ENCODE measurements around the gene CBX4. TPM values are rescaled to one million over a fixed set of nuclear protein-coding genes. Genes with fewer than 3 reads are reported as not detected.

CBX4 gene
- total RNA-seq, 2 donors from 2014 or later: 8.7 to 9.1 TPM

DNA sequence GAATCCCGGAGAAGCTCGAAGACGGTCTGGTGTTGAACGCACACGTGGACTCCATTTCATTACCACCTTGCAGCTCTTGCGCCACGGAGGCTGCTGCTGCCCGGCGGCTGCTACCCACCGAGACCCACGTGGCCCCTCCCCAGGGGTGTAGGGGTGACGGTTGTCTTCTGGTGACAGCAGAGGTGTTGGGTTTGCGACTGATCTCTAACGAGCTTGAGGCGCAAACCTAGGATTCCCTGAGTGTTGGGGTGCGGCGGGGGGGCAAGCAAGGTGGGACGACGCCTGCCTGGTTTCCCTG lies 1.7 kb upstream of the CBX4 start:
- H3K9me3 Mint-ChIP-seq: no peaks in the 10 kb centered on the region
- peak overlapping the region; percentile 60 for H3K4me3 Mint-ChIP-seq
- H3K36me3 Mint-ChIP-seq (ENCODE audit: low read depth): peaks cover 6% of the 10 kb centered on the region
- peaks cover 13% of the 10 kb centered on the region for H3K27me3 Mint-ChIP-seq
- no peak overlapping the region for H3K27ac Mint-ChIP-seq
- ATAC-seq (replicated peaks): no peak
- peaks cover 6% of the 10 kb centered on the region for H3K4me1 Mint-ChIP-seq

DNA sequence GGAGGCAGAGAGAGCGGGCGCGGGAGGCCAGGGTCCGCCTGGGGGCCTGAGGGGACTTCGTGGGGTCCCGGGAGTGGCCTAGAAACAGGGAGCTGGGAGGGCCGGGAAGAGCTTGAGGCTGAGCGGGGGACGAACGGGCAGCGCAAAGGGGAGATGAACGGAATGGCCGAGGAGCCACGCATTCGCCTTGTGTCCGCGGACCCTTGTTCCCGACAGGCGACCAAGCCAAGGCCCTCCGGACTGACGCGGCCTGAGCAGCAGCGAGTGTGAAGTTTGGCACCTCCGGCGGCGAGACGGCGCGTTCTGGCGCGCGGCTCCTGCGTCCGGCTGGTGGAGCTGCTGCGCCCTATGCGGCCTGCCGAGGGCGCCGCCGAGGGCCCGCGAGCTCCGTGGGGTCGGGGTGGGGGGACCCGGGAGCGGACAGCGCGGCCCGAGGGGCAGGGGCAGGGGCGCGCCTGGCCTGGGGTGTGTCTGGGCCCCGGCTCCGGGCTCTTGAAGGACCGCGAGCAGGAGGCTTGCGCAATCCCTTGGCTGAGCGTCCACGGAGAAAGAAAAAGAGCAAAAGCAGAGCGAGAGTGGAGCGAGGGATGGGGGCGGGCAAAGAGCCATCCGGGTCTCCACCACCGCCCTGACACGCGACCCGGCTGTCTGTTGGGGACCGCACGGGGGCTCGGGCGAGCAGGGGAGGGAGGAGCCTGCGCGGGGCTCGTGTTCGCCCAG lies 1.2 kb upstream of the CBX4 start:
- H3K36me3 Mint-ChIP-seq (ENCODE audit: low read depth): peaks cover 6% of the 10 kb centered on the region
- no peak for ATAC-seq (replicated peaks)
- peaks cover 11% of the 10 kb centered on the region for H3K27me3 Mint-ChIP-seq
- H3K4me3 Mint-ChIP-seq: no peak overlapping the region
- peaks cover 6% of the 10 kb centered on the region for H3K4me1 Mint-ChIP-seq
- no peaks in the 10 kb centered on the region for H3K9me3 Mint-ChIP-seq
- H3K27ac Mint-ChIP-seq: no peak overlapping the region

DNA sequence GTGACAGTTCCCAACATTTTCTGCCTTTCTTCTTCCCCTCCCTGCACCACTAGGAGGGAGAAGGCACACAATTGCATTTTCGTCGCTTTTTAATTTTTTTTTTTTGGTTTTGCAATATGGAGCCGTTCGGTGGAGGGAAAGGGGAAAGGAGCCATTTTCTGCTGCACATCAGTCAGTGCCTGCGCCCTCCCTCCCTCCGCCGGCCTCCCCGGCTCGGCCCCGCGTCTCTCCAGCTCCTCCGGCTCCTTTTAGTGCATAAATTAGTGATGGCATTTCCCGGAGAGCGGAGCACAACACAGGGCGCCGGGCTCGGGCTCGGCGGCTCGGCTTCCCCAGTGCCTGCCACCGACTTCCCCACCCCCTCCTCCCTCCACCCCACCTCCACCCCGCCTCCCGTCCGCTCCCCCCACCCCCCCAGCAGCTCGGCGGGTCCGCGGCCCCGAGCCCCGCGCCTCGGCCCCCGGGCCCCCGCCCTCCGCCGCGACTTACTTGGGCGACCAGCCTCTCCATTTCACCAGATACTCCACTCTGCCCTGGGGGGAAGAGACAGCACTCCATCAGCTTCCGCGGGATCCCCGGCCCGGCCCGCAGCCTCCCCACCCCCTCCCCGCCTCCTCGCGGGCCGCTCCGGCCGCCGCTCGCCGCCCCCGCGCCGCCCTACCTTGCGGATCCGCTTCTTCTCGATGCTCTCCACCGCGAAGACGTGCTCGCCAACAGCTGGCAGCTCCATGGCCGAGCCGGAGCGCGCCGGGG lies 542 bp downstream of the CBX4 start:
- H3K4me1 Mint-ChIP-seq: peaks cover 6% of the 10 kb centered on the region

DNA sequence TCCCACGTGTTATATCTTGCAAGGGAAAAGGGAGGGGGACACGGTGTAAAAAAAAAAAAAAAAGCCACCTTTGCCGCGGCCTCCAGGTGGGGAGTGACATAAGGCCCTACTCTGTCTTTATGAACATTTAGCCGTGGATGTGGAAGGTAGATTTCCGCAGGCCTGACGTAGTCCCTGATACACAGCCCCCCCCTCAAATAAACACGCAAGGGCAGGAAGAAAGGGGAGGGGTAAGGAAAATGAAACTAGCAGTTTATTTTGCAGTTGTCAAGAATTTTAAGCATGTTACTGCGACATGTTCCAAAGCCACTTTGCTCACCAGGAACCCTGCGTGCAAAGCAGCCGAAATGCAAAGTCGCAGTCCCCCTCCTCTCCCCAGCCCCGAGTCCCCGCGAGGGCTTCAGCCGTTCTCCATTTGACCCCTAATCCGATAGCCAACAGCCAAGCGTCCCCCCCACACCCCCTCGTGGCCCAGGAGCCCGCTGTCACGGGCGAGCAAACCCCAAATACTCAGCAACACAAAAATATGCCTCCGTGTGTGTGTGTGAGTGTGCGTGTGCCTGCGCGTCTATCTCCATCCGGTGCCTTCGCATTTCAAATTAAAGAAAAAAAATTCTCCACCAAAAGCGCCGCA lies 1.2 kb downstream of the CBX4 start:
- H3K27ac Mint-ChIP-seq: peak overlapping the region; percentile 64
- no peak for ATAC-seq (replicated peaks)

More for the DNA sequence above, 542 bp downstream of the CBX4 start:
- Mint-ChIP-seq H3K9me3 (no peaks in the 10 kb centered on the region), H3K4me3 (peak overlapping the region; percentile 88), H3K27ac (peak overlapping the region; percentile 64), H3K27me3 (peaks cover 11% of the 10 kb centered on the region), H3K36me3 (ENCODE audit: low read depth) (peaks cover 15% of the 10 kb centered on the region)
- ATAC-seq (replicated peaks): peak; percentile 50

DNA sequence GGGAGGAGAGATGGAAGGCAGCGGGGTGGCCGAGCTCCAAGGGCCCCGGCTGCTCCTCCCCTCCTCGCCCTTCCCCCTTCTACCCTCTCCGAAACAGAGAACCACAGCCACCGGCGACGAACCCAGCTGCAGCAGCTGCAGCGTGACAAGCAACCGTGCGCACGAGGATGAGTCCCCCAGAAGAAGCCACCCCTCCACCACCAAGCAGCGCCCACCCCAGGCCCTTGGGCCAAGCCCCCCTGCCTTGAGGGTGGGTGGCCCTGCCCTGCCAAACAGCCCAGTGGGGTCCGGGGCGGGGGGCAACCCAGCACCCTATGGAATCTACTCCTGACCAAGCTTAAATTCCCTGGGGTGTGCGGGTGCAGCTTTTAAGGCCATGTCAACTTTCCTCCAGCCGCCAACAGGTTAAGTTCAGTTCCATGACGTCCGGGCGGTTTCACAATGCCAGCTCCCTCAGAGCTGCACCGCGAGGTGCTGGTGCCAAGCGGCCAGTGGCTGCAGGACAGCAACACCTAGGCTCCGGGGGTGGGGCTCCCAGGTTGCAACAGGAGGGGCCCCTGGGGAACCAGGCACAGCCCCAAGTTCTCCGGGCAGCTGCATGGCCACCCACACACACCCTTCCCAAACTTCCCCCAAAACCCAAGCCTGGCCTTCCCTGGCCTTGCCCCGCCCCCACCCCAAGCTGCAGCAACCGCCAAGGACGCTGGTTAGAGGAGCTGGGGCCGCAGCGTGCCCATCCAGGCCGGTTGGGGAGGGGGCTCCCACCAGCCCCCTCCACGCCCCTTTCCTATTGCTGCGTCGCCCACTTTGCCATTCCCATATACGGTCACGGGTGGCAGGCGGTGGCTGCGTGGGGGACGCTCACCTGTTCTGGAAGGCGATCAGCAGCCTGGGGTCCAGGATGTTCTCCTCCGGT lies 2.0 kb downstream of the CBX4 start:
- H3K27me3 Mint-ChIP-seq: peaks cover 4% of the 10 kb centered on the region
- H3K4me3 Mint-ChIP-seq: peak overlapping the region; percentile 88
- H3K36me3 Mint-ChIP-seq (ENCODE audit: low read depth): peaks cover 21% of the 10 kb centered on the region
- ATAC-seq (replicated peaks): no peak
- no peaks in the 10 kb centered on the region for H3K9me3 Mint-ChIP-seq
- peak overlapping the region; percentile 64 for H3K27ac Mint-ChIP-seq
- H3K4me1 Mint-ChIP-seq: peaks cover 11% of the 10 kb centered on the region

More for the DNA sequence above, 1.2 kb downstream of the CBX4 start:
- H3K4me3 Mint-ChIP-seq: peak overlapping the region; percentile 88
- peaks cover 20% of the 10 kb centered on the region for H3K36me3 Mint-ChIP-seq (ENCODE audit: low read depth)
- peaks cover 9% of the 10 kb centered on the region for H3K4me1 Mint-ChIP-seq
- H3K27me3 Mint-ChIP-seq: peaks cover 11% of the 10 kb centered on the region
- H3K9me3 Mint-ChIP-seq: no peaks in the 10 kb centered on the region

DNA sequence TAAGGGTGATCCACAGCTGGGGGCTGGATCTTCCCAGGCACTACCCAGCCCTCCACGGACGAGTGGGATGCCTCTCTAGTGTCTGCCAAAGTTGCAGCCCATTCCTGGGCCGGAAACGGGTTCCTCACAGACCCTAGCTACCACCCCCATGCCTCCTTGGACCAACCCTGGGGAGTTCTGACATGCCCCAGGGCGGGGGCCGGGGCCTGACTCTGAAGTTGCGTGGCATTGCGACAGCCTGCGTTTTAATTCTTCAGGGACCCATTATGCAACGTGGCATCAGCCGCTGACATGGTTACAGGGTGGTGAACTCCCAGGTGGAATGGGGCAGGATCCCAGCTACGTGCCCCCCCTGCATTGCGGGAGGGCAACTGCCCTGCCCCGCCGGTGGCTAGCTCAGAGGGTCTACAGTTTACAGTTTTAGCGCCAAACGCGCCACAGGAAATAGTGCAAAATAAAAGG lies 2.7 kb downstream of the CBX4 start:
- Mint-ChIP-seq H3K4me1 (peaks cover 11% of the 10 kb centered on the region), H3K27ac (no peak overlapping the region), H3K4me3 (peak overlapping the region; percentile 38), H3K36me3 (ENCODE audit: low read depth) (peaks cover 21% of the 10 kb centered on the region), H3K27me3 (no peaks in the 10 kb centered on the region), H3K9me3 (no peaks in the 10 kb centered on the region)
- no peak for ATAC-seq (replicated peaks)

DNA sequence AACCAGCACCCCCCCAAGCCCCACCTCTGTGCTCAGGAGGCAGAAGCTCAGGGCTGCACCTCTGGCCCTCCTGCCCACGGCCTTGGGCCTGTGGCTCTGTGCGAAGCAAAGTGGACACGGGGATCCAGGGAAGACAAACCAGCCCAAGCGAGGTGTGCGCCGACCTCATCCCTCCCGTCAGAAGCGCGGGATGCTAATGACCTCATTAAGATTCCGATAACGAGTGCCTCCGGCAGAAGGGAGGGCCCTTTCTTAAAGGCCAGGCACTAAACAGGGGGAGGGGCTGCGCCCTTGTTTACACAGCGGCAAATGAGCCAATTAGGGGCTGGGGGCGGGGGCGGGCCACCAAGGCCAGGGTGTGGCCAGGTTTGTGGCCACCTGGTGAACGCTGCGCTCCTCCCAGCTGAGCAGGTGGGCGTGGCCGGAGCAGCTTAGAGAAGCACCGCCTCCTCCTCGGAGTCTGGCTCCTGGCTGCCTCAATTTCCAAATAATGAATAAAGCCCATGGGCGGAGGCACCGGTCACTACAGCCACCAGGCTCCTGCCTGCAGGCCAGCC lies 3.2 kb downstream of the CBX4 start:
- H3K27me3 Mint-ChIP-seq: no peaks in the 10 kb centered on the region
- no peak overlapping the region for H3K4me3 Mint-ChIP-seq
- no peak for ATAC-seq (replicated peaks)
- H3K27ac Mint-ChIP-seq: no peak overlapping the region
- peaks cover 11% of the 10 kb centered on the region for H3K4me1 Mint-ChIP-seq
- H3K36me3 Mint-ChIP-seq (ENCODE audit: low read depth): peaks cover 21% of the 10 kb centered on the region
- H3K9me3 Mint-ChIP-seq: no peaks in the 10 kb centered on the region

DNA sequence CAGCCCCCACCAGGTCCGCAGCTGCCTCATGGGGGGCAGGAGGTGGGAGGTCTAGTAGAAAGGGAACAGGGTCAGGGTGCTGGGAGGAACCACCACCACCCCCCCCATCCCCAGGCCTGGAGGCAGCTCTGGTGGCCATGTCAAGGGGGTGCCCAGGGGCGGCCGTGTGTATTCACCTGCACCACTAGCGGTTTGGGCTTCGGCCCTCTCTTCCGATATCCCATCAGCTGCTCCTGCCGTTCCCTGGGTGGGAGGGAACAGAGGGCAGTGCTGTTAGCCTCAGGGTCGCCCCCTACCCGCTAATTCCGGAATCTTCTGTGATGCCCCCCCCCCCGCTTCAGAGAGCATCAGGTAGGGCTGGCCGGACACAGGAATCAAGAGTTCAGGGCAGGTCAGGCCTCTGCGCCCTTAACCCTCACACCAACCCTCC lies 3.8 kb downstream of the CBX4 start:
- H3K4me1 Mint-ChIP-seq: peaks cover 11% of the 10 kb centered on the region
- no peak for ATAC-seq (replicated peaks)

DNA sequence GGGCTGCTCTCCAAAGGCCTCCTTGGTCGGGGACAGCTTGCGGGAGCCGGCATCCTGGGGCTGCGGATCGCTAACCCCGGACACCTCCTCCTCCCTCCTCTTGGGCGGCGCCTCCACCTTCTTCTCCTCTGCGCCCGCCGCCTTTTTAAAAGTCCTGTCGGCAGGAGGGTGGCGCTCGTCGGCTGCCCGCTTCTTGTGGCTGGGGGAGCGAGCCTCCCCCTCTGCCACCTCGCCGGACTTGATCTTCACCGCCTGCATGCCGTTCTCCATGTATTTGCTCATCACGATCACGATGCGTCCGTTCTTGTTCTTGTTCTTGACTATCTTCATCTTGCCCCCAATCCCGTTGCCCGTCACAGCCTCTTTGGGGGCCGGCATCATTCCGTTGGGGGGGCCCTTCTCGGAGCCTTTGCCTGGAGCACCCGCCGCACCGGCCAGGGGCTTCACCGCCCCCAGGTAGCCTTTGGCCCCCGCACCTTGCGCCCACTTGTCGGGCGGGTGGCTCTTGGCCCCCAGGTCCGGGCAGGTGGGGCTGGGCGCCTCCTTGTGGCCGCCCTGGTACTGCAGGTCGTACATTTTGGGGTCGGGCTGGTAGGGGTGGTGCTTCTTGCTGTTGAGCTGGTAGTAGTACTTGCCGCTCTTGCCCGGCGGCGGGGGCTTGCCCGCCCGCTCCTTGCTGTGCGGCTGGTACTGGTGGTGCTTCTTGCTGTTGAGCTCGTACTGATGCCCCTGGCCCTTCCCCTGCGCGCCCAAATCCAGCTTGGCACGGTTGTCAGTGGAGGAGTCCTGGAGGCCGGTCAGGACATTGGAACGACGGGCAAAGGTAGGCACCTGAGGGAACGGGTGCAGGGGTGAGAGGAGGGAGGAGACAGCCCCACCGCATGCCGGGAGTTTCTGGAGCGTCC lies 4.4 kb downstream of the CBX4 start:
- Mint-ChIP-seq H3K4me1 (peaks cover 11% of the 10 kb centered on the region), H3K4me3 (no peak overlapping the region), H3K9me3 (no peaks in the 10 kb centered on the region), H3K27ac (no peak overlapping the region), H3K27me3 (no peaks in the 10 kb centered on the region), H3K36me3 (ENCODE audit: low read depth) (peaks cover 21% of the 10 kb centered on the region)
- no peak for ATAC-seq (replicated peaks)

More for the DNA sequence above, 3.8 kb downstream of the CBX4 start:
- Mint-ChIP-seq H3K4me3 (no peak overlapping the region), H3K9me3 (no peaks in the 10 kb centered on the region), H3K27ac (no peak overlapping the region), H3K36me3 (ENCODE audit: low read depth) (peaks cover 21% of the 10 kb centered on the region), H3K27me3 (no peaks in the 10 kb centered on the region)

DNA sequence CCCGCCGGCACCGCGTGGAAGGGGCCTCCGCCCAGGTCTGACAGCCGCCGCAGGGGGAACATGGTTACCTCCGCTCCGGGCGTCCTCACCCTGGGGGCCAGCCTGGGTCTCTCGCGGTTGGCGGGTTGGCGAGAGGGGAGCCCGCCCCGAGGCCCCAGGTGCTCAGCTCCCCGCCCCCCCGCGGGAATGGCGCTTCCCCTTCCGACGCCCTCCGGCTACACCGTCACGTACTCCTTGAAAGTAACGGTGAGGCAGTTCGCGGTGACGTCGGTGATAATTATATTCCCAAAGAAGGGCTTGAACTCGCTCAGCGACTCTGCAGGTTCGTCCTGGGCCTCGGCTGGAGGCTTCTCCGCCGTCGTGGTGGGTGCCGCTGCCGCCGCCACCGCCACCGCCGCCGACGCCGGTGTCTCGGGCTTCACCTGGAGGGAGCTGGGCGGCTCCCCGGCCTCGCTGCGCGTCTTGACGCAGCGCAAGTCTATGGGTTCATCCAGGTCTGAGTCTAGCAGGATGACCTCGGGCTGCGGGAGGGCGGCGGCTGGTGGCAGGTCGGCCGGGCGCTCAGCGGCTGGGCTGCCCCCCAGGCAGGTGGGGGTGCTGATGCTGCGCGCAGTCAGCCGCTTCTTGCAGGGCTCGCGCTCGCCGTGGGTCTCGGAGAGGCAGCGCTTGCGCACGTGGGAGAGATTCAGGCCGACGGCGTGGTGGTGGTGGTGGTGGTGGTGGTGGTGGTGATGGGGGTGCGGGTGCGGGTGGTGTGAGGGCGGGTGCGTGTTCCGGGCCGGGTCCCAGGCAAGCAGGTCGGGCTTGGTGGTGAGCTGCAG lies 5.3 kb downstream of the CBX4 start:
- Mint-ChIP-seq H3K27ac (no peak overlapping the region), H3K36me3 (ENCODE audit: low read depth) (peaks cover 21% of the 10 kb centered on the region), H3K4me1 (peaks cover 11% of the 10 kb centered on the region), H3K9me3 (no peaks in the 10 kb centered on the region), H3K27me3 (no peaks in the 10 kb centered on the region), H3K4me3 (no peak overlapping the region)
- ATAC-seq (replicated peaks): no peak

DNA sequence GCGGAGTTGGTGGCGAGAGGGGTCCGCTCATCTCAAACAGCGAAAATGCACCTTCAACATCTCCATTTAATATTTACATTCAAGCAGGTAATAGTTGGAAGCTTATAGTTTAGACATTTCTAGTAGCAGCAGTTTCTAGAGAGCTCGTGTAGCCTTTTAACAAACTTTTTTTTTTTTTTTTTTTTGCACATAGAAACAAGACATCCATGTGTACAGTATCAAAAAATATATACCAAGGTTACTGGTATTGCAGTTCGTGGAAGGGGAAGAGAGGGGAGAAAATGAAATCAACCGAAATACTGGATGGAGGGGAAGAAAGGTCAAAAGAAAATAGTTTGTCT lies 6.2 kb downstream of the CBX4 start:
- no peaks in the 10 kb centered on the region for H3K9me3 Mint-ChIP-seq
- ATAC-seq (replicated peaks): no peak
- peak overlapping the region; percentile 37 for H3K27ac Mint-ChIP-seq
- H3K27me3 Mint-ChIP-seq: no peaks in the 10 kb centered on the region
- peaks cover 18% of the 10 kb centered on the region for H3K36me3 Mint-ChIP-seq (ENCODE audit: low read depth)
- no peak overlapping the region for H3K4me3 Mint-ChIP-seq
- peaks cover 7% of the 10 kb centered on the region for H3K4me1 Mint-ChIP-seq

DNA sequence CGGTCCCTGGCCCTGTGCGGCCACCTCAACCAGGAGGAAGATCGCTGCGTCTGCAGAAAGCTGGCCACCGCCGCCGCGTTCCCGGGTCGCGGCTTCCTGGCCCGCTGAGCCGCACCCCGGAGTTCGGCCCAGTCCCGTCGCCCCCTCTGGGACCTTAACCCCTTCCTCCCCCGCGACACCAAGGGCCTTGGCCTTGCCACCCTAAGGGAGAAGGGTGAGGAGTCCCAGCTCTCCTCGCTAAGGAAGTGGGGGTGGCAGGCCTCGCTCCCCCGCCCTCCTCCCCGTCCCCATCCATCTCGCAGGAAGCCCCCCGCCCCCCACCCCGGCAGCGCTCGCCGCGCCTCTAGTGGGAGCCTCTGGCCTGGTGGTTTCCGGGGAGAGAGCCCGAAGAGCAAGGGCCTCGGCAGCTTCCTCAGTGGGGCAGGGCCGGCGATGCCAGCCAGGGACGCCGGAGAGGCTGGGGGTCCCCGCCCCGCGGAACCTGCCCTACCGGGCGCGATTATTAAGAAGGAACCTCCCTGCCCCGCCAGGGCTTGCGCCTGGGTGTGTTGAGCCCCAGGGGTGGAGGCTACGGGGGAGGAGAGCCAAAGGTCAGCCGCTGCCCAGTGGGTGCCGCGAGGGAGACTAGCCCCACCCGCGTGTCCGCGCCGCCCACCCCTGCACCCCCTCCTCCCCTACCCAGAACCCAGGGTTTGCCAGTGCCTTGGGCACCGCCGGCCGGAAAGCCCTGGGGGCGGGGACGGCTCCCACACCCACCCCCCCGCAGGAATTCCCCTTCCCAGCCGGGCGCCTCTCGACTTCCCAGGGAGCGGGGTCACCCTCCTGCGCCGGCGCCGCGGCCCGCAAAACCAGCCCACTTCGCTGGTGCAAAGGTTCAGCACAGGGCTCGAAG lies 6.8 kb downstream of the CBX4 start:
- H3K9me3 Mint-ChIP-seq: no peaks in the 10 kb centered on the region
- no peak for ATAC-seq (replicated peaks)

More for the DNA sequence above, 6.8 kb downstream of the CBX4 start:
- Mint-ChIP-seq H3K27me3 (no peaks in the 10 kb centered on the region), H3K4me1 (peaks cover 4% of the 10 kb centered on the region), H3K36me3 (ENCODE audit: low read depth) (peaks cover 16% of the 10 kb centered on the region), H3K4me3 (no peak overlapping the region), H3K27ac (peak overlapping the region; percentile 37)
